ENCODE results near the gene IMMP2L.

GRCh38 chr7:110764852-110765251 is 797.4 kb downstream of the IMMP2L start:
- no peak for TF ChIP-seq CTCF (IDR thresholded peaks at IDR 0.05; ENCODE audit: insufficient read depth, low read length, poor library complexity, severe bottlenecking)
- no peak for TF ChIP-seq EZH2phosphoT487 (conservative IDR thresholded peaks at IDR 0.05; ENCODE audit: low read length)

All from SU-DHL-6 (cell line).